HS-5 (cell line): ENCODE measurements around the gene JARID2.

ENCODE experiments used
- DNase-seq: peaks from one replicate; pipeline ENCODE4 v3.0.0-alpha.2; 2012; ENCODE audit warnings: low read depth

The JARID2 gene

GRCh38 chr6:15246666-15247499, 1.0 kb downstream of the JARID2 start:
- no peak for DNase-seq

DNA sequence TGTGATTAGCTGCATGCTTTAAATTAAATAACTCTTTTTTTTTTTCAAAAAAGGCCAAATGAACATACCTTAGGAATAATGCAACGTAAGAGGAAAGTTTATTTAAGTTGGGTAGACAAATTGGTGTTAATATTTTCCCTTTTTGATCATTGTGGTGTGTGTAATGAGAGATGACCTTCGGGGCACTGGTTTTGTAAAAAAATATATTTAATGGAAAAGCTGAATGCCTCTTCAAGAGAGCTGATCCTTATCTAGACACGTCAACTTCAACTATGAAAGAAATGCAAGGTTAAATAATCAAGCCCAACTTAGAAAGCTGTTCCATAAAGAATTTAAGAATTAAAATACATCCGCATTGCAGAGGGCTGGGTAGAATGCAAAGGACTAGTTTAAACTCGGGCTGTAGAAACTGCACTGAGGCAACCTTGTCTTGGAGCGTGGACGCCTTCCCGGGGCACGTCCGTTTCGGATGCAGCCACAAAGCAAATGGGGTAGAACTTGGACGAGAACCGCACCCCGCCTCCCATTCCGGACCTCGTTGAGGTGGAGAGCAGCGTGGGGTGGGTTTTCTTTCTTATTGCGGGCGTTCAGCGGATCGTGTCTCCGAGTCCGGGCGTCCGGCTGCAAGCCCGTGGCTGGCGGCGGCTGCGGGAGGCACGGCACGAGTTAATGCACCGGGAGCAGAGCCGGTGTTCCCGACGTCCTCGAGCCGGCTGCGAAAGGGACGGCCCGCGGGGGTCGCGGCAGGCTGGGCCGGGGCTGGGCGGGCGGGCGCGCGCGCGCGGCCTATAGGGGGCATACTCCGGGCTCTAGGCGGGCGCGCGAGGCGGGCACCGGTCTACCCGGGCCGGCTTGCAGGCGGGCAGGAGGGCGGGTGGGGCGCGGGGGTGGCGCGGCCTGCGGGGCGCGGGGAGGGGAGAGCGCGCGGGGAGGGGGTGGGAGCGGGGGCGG, 1.9 kb downstream of the JARID2 start:
- DNase-seq: no peak

GRCh38 chr6:15248451-15249370, 2.8 kb downstream of the JARID2 start:
- DNase-seq: peak; percentile 83

DNA sequence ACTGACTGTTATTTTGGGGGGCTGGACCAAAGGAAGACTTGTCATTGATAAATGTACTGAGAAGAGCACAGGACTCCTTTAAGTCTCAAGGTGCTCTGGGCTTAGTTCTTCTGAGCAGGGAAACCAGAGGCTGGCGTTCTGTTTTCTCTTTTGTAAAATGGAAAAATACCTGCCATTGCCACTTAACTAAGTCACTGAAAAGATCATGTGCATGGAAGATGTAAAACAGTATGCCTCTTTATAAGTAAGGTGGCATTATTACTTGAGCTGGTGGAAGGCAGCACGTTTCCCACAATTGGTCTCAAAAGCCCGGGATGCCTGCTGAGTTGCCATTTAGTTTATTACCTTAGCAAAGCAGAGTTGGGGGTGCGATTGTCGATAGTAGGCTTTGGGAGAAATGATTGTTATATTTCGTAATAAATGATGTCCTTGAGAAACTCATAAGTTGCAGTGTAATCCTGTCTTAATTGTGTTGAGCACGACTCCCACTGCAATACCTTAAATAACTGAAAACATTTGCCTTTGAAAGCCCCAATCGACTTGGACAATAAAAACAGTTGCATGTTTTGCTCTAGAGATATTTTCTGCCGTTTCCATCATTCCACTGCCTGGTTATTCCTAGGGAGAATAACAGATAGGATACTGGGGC, 3.6 kb downstream of the JARID2 start:
- no peak for DNase-seq

GRCh38 chr6:15250187-15251168, 4.6 kb downstream of the JARID2 start:
- DNase-seq: no peak

GRCh38 chr6:15252195-15252594, 6.3 kb downstream of the JARID2 start:
- no peak for DNase-seq

GRCh38 chr6:15253203-15254022, 7.5 kb downstream of the JARID2 start:
- DNase-seq: no peak

- no peak for DNase-seq
These were observed 8.5 kb downstream of the JARID2 start for GRCh38 chr6:15254070-15254975.

- DNase-seq: no peak
These were observed 9.6 kb downstream of the JARID2 start for GRCh38 chr6:15255481-15255880.

GRCh38 chr6:15255909-15256395, 10.1 kb downstream of the JARID2 start:
- DNase-seq: no peak

DNA sequence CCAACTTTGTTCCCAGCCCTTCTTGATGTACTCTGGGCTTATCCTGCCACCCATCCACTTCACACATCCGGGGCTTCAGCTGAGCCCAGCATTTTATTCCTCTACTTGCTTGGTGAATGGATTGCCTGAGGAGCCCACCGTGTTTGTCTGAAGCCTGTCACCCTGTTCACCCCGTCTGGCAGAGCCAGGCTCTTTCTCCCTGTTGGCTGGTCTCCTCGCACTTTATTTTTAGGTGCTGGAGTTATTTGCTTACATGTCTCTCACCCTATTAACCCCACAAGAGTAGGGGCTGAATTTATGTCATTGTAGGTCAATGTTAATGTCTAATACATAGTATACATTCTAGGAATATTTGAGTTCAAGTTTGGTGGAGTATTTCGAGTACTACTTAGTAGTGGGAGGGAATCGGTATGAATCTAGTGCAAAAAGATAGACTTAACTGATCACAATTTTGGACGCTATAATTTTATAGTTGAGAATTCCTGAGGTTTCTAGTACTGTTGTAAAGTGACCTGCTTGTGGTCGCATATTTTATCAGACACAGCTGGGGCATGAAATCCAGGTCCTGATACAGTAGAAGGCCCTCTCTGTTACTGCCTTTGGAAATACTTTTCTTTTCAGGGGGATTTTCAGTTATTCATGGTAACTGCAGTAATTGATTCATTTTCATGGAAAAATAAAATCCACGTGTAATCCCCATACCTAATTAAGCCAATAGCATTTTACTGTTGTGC, 10.8 kb downstream of the JARID2 start:
- no peak for DNase-seq

- no peak for DNase-seq
These were observed 11.7 kb downstream of the JARID2 start for GRCh38 chr6:15257357-15258132.

DNA sequence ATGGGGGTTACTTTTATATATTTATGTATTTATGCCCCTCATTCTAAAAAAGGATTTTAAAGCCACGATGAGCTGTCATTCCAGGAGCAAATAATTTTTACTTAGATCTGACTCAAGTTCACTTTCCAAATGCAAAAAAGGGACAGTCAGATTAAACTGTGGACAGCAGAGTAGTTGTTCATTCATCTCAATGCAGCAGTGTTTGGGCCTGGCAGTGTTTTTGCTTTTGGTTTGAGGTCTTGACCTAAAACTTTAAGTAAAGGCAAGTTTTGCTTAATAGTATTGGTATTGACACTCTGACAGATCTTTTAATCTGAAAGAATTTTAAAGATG, 13.9 kb downstream of the JARID2 start:
- no peak for DNase-seq

GRCh38 chr6:15260099-15260821, 14.4 kb downstream of the JARID2 start:
- peak; percentile 75 for DNase-seq

GRCh38 chr6:15263780-15264374, 18.0 kb downstream of the JARID2 start:
- DNase-seq: no peak

DNA sequence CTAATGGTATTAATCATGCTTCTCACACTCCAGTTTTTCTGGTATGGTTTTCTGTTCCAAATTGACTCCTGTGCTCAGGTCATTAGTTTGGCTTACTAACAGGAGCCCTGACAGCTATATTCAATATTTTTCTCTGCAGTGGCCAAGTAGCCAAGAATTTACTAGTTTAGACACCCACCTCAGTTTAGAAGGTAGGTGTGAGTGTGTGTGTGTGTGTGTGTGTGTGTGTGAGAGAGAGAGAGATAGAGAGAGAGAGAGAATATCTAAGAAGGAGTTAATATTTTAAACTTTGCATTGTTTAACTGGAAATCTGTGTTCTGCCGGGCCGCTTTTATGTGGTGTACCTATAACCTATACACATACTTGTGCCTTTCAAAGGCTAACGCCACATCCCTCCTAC, 18.5 kb downstream of the JARID2 start:
- no peak for DNase-seq
